ENCODE measurements around the gene EFCAB12.
"Not testable (repeated sequence)": the region's sequence is repeated elsewhere in the genome, so short reads cannot be mapped to it uniquely, and the experiment has no call there.

EFCAB12 gene

DNA sequence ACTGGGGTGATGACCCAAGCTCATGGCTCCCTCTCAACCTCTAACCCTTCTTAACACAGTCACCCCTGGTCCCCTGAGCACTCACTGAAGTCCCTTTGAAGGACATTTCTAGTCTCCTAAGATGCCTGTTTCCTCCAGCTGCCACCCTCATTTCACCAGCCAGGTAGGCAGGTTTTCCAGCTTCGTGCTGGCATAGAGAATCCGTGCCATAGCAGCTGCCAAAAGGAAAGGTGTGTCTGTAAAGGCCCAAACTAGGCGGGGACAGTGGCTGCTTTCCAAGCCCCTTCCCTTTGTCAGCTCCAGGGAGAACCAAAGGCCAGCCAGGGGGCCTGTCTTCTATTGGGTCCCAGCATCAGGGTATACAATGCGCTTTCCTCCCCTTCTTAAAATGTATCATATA is 36.9 kb downstream of the EFCAB12 start:
- Histone ChIP-seq H3K36me3 (ENCODE audit: insufficient read depth, low read length) (peaks cover 69% of the 10 kb centered on the region), H3K4me1 (ENCODE audit: insufficient read depth, low read length) (peaks cover 19% of the 10 kb centered on the region)
- H3K9me3 ChIP-seq (ENCODE audit: insufficient read depth, low read depth, low read length); H3K27ac ChIP-seq (ENCODE audit: low read depth, low read length); H3K9ac ChIP-seq (ENCODE audit: low read depth, low read length); H3K27me3 ChIP-seq (ENCODE audit: insufficient read depth, low read length); H3K4me3 ChIP-seq (ENCODE audit: low read length): not testable (repeated sequence)
- WGBS: 96% methylated on average over 4 of the region's 4 CpGs

DNA sequence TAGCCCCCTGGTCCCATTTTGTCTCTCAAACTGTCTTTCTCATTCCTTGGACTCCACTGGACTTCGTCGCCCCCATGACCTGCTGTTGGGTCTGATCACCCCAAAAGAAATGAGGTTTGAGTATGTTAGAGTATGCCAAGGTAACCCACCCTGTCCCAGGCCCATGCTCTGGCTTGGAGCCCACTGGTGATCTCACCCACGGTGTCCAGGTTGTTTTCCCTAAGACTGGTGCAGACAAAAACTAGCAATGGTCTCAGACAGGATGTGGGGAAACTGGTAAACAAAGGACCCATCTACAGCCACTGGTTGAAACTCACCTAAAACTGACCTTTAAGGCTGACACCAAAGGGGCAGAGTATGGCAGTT is 38.9 kb downstream of the EFCAB12 start:
- H3K36me3 ChIP-seq (ENCODE audit: insufficient read depth, low read length): peaks cover 54% of the 10 kb centered on the region
- H3K4me1 ChIP-seq (ENCODE audit: insufficient read depth, low read length): peaks cover 19% of the 10 kb centered on the region
- H3K9ac ChIP-seq (ENCODE audit: low read depth, low read length): peak overlapping the region; percentile 33; the same call in 1 of the 2 replicates
- peak overlapping the region; percentile 72 for H3K27ac ChIP-seq (ENCODE audit: low read depth, low read length)
- no peaks in the 10 kb centered on the region for H3K9me3 ChIP-seq (ENCODE audit: insufficient read depth, low read depth, low read length)
- WGBS: 94% methylated on average over 3 of the region's 3 CpGs
- H3K27me3 ChIP-seq (ENCODE audit: insufficient read depth, low read length): no peaks in the 10 kb centered on the region
- no peak overlapping the region for H3K4me3 ChIP-seq (ENCODE audit: low read length)

DNA sequence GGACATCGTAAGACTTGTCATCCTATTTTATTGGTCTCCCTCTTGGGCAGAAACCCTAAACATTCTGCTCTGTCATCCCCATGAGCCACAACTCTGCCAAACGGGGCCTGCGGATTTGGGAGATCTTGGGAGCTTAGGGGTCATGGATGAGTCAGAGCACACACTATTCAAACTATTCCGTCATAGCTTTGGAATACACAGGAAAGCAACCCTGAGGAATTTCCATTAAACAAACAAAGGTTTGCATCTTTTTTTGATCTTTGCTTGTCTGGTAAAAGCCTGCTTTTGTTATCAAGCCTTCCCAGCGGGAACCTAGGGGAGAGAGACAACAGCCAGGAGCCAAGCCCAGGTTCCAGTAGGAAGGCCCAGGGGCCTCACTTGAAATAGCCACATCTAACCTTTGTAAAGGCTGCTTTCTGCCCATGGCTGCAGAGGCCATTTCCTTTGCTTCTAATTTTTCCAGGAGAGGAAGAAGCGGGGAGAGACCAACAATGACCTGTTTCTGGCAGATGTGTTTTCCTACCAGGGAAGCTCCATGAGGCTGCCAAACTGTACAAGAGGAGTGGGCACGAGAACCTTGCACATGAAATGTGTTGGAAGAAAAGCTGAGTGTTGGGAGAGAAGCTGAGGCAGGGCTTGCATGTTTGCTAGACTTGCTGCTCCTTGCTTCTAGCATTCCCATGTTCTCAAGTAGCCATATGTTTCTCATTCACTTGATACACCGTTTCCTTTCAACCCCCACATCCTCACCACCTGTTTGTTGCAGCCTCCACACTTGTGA is 39.5 kb downstream of the EFCAB12 start:
- H3K27me3 ChIP-seq (ENCODE audit: insufficient read depth, low read length); H3K4me3 ChIP-seq (ENCODE audit: low read length); H3K9me3 ChIP-seq (ENCODE audit: insufficient read depth, low read depth, low read length): not testable (repeated sequence)
- WGBS: 49% methylated on average over 7 of the region's 8 CpGs
- Histone ChIP-seq H3K9ac (ENCODE audit: low read depth, low read length) (peak overlapping the region; percentile 46; the same call in 1 of the 2 replicates), H3K27ac (ENCODE audit: low read depth, low read length) (peak overlapping the region; percentile 72), H3K4me1 (ENCODE audit: insufficient read depth, low read length) (peaks cover 19% of the 10 kb centered on the region), H3K36me3 (ENCODE audit: insufficient read depth, low read length) (peaks cover 54% of the 10 kb centered on the region)

DNA sequence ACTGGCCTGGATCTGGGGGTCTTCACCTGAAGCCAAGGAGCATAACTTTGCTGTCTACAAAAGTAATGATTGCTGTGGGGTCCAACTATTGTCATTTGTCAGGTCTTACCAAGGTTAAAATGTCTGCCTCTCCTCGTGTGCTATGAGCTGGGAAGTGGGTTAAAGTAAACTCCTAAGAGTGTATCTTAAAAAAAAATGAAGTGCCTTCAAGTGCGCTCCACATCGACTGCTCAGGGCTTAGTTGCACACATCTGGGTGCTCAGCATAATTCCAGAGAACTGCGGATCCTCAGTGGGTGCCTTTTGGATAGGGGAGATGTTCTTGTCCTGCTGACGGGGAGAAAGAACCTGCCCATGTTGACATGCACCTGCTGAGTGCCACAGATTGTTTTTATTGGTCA is 40.9 kb downstream of the EFCAB12 start:
- Histone ChIP-seq H3K27me3 (ENCODE audit: insufficient read depth, low read length) (no peaks in the 10 kb centered on the region), H3K9me3 (ENCODE audit: insufficient read depth, low read depth, low read length) (no peaks in the 10 kb centered on the region), H3K36me3 (ENCODE audit: insufficient read depth, low read length) (peaks cover 45% of the 10 kb centered on the region), H3K4me3 (ENCODE audit: low read length) (no peak overlapping the region), H3K9ac (ENCODE audit: low read depth, low read length) (no peak overlapping the region), H3K4me1 (ENCODE audit: insufficient read depth, low read length) (peaks cover 19% of the 10 kb centered on the region), H3K27ac (ENCODE audit: low read depth, low read length) (no peak overlapping the region)
- 92% methylated on average over 5 of the region's 5 CpGs for WGBS

DNA sequence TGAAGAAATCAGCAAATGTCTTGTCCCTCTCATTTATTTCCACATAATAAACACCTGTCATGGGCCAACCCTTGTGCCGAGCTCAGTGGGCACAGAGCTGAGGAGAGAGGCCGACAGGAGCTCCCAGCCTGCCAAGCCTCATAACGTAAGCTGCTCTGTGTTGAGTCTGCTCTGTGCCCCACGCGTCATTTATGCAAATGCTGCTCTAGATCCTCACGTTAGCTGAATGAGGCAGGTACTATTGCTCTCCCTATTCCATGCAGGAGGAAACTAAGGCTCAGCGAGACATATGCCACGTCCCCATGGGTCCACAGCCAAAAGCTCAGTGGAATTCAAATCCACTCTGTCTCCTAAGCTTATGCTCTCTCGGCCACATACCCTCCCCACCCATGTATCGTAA is 41.5 kb downstream of the EFCAB12 start:
- WGBS: 93% methylated on average over 10 of the region's 10 CpGs
- Histone ChIP-seq H3K4me3 (ENCODE audit: low read length) (no peak overlapping the region), H3K9ac (ENCODE audit: low read depth, low read length) (no peak overlapping the region), H3K36me3 (ENCODE audit: insufficient read depth, low read length) (peaks cover 40% of the 10 kb centered on the region), H3K27ac (ENCODE audit: low read depth, low read length) (no peak overlapping the region), H3K9me3 (ENCODE audit: insufficient read depth, low read depth, low read length) (no peaks in the 10 kb centered on the region), H3K4me1 (ENCODE audit: insufficient read depth, low read length) (peaks cover 19% of the 10 kb centered on the region), H3K27me3 (ENCODE audit: insufficient read depth, low read length) (no peaks in the 10 kb centered on the region)

DNA sequence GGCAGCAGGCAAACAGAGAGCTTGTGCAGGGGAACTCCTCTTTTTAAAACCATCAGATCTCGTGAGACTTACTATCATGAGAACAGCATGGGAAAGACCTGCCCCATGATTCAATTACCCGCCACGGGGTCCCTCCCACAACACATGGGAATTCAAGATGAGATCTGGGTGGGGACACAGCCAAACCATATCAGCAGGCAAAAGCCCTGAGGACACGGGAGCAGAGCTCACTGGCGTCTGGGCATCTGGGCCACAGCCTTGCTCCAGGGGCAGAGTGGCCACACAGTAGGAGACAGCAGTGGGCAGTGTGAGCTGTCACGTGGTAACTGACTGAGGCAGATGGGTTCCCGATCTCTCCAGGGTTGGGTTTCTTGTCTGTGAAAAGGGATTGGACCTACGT is 42.9 kb downstream of the EFCAB12 start:
- H3K4me3 ChIP-seq (ENCODE audit: low read length); H3K27me3 ChIP-seq (ENCODE audit: insufficient read depth, low read length); H3K9ac ChIP-seq (ENCODE audit: low read depth, low read length); H3K27ac ChIP-seq (ENCODE audit: low read depth, low read length); H3K9me3 ChIP-seq (ENCODE audit: insufficient read depth, low read depth, low read length): not testable (repeated sequence)
- WGBS: 86% methylated on average over 8 of the region's 8 CpGs
- Histone ChIP-seq H3K4me1 (ENCODE audit: insufficient read depth, low read length) (peaks cover 19% of the 10 kb centered on the region), H3K36me3 (ENCODE audit: insufficient read depth, low read length) (peaks cover 26% of the 10 kb centered on the region)

DNA sequence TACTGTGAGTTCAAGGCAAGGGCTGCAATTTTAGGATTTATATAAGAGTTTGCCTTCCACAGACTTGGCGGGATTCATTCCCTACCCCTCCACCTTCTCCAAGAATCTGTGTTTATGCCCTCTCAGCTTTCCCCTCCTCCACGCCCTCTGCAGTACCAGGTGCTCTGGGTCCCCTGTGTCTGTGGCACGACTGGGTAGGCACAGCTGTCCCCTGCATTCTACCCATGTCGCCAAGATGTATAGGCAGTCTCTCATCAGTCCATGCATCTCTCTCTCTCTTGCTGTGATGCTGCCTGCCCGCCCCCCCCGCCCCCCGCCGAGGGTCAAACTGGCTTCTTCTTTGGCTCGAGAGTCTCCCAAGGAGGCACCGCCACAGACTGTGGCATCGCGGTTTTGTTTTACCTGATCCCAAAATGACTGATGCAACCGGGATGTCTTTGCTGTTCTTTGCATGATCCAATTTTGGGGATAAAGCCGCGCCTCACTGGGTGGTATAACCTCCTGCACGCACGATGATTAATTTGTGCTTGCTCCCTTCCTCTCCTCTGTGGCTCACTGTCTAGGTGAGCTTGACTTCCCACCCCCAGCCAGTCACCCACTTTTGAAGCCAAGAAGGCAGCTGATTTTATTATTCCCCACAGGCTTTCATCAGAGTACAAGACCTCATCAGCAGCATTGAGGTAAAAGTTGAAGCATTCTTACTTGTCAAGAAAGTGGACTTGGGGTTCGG is 43.7 kb downstream of the EFCAB12 start:
- no peak overlapping the region for H3K4me3 ChIP-seq (ENCODE audit: low read length)
- no peak overlapping the region for H3K9ac ChIP-seq (ENCODE audit: low read depth, low read length)
- H3K36me3 ChIP-seq (ENCODE audit: insufficient read depth, low read length): peaks cover 20% of the 10 kb centered on the region
- H3K27ac ChIP-seq (ENCODE audit: low read depth, low read length): no peak overlapping the region
- H3K4me1 ChIP-seq (ENCODE audit: insufficient read depth, low read length): peaks cover 19% of the 10 kb centered on the region
- H3K27me3 ChIP-seq (ENCODE audit: insufficient read depth, low read length): no peaks in the 10 kb centered on the region
- no peaks in the 10 kb centered on the region for H3K9me3 ChIP-seq (ENCODE audit: insufficient read depth, low read depth, low read length)
- WGBS: 82% methylated on average over 18 of the region's 18 CpGs

DNA sequence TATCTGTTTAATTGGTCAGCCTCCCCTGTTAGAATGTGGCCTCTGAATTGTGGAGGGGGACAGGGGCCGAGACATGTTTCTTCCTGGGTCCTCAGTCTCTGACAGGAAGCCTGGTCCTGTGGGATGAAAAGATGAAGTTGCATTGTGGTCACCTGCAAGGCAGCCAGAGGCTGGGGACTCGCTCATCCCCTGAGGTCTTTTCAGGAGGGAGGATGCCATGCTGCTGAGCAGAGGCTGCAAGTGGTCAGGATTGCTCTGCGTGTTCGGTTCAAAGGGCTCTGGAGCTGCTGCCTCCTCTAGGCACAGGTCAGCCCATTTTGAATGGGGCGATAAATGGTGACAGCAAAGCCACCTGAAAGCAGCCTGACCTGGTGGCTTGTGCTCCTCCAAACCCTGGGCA is 44.3 kb downstream of the EFCAB12 start:
- not testable (repeated sequence) for H3K27ac ChIP-seq (ENCODE audit: low read depth, low read length); H3K9me3 ChIP-seq (ENCODE audit: insufficient read depth, low read depth, low read length); H3K27me3 ChIP-seq (ENCODE audit: insufficient read depth, low read length); H3K4me3 ChIP-seq (ENCODE audit: low read length); H3K9ac ChIP-seq (ENCODE audit: low read depth, low read length)
- peaks cover 13% of the 10 kb centered on the region for H3K36me3 ChIP-seq (ENCODE audit: insufficient read depth, low read length)
- H3K4me1 ChIP-seq (ENCODE audit: insufficient read depth, low read length): peaks cover 14% of the 10 kb centered on the region
- 71% methylated on average over 5 of the region's 5 CpGs for WGBS

DNA sequence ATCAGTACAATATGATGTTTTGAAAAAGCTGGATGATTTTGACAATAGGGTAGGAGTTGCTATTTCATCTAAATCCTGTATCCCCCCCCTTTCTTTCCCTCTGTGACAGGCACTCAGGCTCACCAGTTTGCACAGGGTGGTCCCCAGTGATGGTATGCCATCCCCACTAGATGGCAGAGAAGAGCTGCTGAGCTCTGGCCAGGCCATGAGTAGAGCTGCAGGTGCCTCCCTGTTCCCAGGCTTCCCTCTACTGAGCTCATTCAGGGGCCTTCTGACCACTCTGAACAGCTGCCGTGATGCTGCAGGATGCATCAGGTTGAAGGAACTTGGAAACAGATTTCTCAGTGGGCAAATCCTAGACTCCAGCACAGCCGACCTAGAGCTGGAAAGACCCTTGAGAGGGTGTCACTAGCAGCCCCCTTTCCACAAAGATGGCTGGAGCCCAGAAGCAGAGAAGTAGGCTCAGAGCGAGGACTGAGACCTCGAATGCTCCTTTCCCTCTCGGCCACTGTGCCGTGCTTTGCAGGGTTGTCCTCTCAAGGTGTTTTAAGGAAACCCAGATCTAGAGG is 45.1 kb downstream of the EFCAB12 start:
- WGBS: 55% methylated on average over 6 of the region's 6 CpGs

DNA sequence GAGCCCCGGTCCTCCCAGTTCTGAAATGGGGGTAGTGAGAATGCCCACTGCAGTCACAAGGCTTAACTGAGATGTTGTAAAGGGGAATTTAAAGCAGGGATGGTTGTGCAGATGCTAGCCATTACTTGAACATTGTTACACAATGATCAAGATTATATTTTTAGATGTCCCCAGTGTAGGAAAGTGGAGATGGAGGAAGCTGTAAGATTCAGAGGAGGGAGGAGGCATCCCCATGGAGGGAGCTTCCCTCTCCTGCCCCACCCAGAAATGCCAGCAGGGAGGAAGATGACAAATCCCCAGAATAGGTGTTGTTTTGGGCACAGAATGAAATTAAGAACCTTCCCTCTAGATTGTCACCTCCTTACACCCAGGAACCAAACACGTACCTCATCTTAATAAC is 46.1 kb downstream of the EFCAB12 start:
- Histone ChIP-seq H3K36me3 (ENCODE audit: insufficient read depth, low read length) (peaks cover 5% of the 10 kb centered on the region), H3K27me3 (ENCODE audit: insufficient read depth, low read length) (no peaks in the 10 kb centered on the region), H3K9ac (ENCODE audit: low read depth, low read length) (no peak overlapping the region), H3K4me1 (ENCODE audit: insufficient read depth, low read length) (no peaks in the 10 kb centered on the region), H3K4me3 (ENCODE audit: low read length) (no peak overlapping the region), H3K27ac (ENCODE audit: low read depth, low read length) (no peak overlapping the region), H3K9me3 (ENCODE audit: insufficient read depth, low read depth, low read length) (peaks cover 16% of the 10 kb centered on the region)
- WGBS: 92% methylated on average over 2 of the region's 2 CpGs

More for the DNA sequence above, 45.1 kb downstream of the EFCAB12 start:
- no peaks in the 10 kb centered on the region for H3K27me3 ChIP-seq (ENCODE audit: insufficient read depth, low read length)
- H3K27ac ChIP-seq (ENCODE audit: low read depth, low read length): no peak overlapping the region
- peaks cover 13% of the 10 kb centered on the region for H3K36me3 ChIP-seq (ENCODE audit: insufficient read depth, low read length)
- no peak overlapping the region for H3K4me3 ChIP-seq (ENCODE audit: low read length)
- 0 out of 2 replicates have a peak, but pooled peaks cover 6% of the 10 kb centered on the region for H3K9me3 ChIP-seq (ENCODE audit: insufficient read depth, low read depth, low read length)
- no peak overlapping the region for H3K9ac ChIP-seq (ENCODE audit: low read depth, low read length)
- peaks cover 10% of the 10 kb centered on the region for H3K4me1 ChIP-seq (ENCODE audit: insufficient read depth, low read length)

DNA sequence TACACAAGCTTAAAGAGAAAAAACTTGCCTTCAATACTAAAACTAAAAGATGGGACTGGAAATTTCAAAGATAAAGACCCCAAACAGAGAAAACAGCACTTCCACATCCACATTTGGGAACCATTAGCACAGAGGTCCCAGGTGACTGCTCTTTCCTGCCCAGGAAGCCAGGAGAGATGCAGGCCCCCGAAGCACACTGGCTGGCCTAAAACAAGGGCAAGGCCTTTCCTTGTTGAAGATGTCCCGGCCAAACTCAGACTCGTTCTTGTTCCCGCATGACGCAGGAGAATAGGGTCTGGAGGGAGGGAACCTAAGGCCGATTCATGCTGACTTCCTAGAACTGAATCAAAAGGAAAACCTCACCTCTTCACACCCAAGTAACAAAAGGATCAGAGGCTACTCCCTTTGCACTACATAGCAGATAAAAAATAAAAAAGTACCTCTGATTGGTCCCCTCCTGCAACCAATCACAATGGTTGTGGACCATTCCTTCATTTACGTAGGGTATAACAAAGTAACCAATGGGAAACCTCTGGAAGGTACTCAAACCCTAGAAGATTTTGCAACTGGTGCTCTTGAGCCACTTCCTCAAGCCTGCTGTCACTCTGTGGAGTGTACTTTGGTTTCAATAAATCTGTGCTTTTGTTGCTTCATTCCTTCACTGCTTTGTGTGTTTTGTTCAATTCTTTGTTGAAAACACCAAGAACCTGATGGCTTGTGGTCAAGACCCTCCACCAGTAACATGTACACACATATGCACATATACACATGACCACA is 48.7 kb downstream of the EFCAB12 start:
- H3K36me3 ChIP-seq (ENCODE audit: insufficient read depth, low read length): no peaks in the 10 kb centered on the region
- no peak overlapping the region for H3K27ac ChIP-seq (ENCODE audit: low read depth, low read length)
- H3K4me1 ChIP-seq (ENCODE audit: insufficient read depth, low read length): no peaks in the 10 kb centered on the region
- peaks cover 17% of the 10 kb centered on the region for H3K9me3 ChIP-seq (ENCODE audit: insufficient read depth, low read depth, low read length)
- H3K9ac ChIP-seq (ENCODE audit: low read depth, low read length): no peak overlapping the region
- no peaks in the 10 kb centered on the region for H3K27me3 ChIP-seq (ENCODE audit: insufficient read depth, low read length)
- WGBS: 93% methylated on average over 7 of the region's 7 CpGs
- no peak overlapping the region for H3K4me3 ChIP-seq (ENCODE audit: low read length)
